Measurements from ENCODE around the gene UGT2B15. TPM values are rescaled to one million over a fixed set of nuclear protein-coding genes. Genes with fewer than 3 reads are reported as not detected.
"Not testable (repeated sequence)": the region's sequence is repeated elsewhere in the genome, so short reads cannot be mapped to it uniquely, and the experiment has no call there.

Gene UGT2B15
- total RNA-seq: not detected
- not detected for polyA plus RNA-seq

DNA sequence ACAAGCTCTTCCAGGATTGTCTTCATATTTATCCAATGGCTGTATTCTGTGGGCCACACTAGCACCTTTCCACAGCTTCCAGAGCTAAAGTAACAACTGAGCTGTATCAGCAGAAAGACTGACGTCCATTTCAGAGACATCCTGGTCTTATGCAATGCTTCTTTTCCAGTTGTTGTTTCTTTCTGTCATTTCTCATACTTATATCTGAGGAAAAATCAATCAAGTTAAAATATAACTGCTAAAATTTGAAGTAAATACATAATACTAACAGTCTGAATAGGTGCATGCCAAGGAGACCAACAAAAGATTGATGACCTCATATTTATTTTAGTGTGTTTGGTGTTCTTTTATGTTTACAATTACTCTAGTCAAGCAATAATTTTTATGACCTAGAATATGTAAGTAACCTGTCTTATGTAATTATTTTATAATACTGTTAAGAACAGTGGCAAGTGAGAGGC lies at the start of gene UGT2B15:
UGT2B15 (minus strand) TSS at position 174 of the 461 bp plus-strand sequence; CDS start at position 140, 34 bp downstream.
- H3K36me3 ChIP-seq (ENCODE audit: insufficient read depth, low read length); POLR2A ChIA-PET; CTCF ChIA-PET; DNase-seq; H3K4me3 ChIP-seq (ENCODE audit: low read length); H3K4me1 ChIP-seq (ENCODE audit: insufficient read depth, low read length); H3K4me3 Mint-ChIP-seq; H3K27ac Mint-ChIP-seq; H3K36me3 Mint-ChIP-seq; H3K4me1 Mint-ChIP-seq; H3K9me3 ChIP-seq (ENCODE audit: low read length); H3K27me3 Mint-ChIP-seq; H3K27ac ChIP-seq (ENCODE audit: low read depth, low read length); H3K27me3 ChIP-seq (ENCODE audit: insufficient read depth, low read length, poor library complexity, severe bottlenecking); H3K9me3 Mint-ChIP-seq: not testable (repeated sequence)

DNA sequence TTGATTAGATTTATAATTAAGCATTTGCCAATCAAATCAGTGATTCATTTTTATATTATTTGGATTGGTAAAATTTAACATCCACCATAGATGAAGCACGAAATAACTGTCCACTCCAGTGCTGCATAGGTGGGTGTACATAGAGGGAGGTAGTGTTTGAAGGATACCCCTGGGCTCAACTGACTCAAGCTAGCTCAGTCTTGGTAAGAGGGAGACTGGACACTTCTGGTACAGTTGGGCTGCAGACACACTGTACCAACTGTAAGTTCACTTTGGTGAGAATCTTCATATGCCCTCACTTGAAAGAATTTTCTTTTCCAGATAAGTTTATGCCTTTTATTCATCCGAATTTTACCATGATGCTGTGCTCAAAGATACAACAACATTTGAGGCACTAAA lies 48.6 kb upstream of the UGT2B15 start:
- no peak overlapping the region for H3K4me3 ChIP-seq (ENCODE audit: low read length)
- Mint-ChIP-seq H3K4me1 (no peaks in the 10 kb centered on the region), H3K27me3 (peaks cover 0 to 1% of the 10 kb centered on the region in 2 donors), H3K36me3 (no peaks in the 10 kb centered on the region), H3K9me3 (peaks cover 0 to 4% (median 0%) of the 10 kb centered on the region in 5 donors), H3K27ac (no peak overlapping the region), H3K4me3 (no peak overlapping the region)
- H3K27ac ChIP-seq (ENCODE audit: low read depth, low read length): no peak overlapping the region
- ChIA-PET CTCF (no interaction called here), POLR2A (no interaction called here)
- H3K36me3 ChIP-seq (ENCODE audit: insufficient read depth, low read length): no peaks in the 10 kb centered on the region
- H3K4me1 ChIP-seq (ENCODE audit: insufficient read depth, low read length): no peaks in the 10 kb centered on the region
- DNase-seq: no peak
- H3K27me3 ChIP-seq (ENCODE audit: insufficient read depth, low read length, poor library complexity, severe bottlenecking): no peaks in the 10 kb centered on the region
- H3K9me3 ChIP-seq (ENCODE audit: low read length): no peaks in the 10 kb centered on the region

GRCh38 chr4:68718447-68719074 lies 48.1 kb upstream of the UGT2B15 start:
- ChIA-PET POLR2A (no interaction called here), CTCF (no interaction called here)
- H3K36me3 ChIP-seq (ENCODE audit: insufficient read depth, low read length): no peaks in the 10 kb centered on the region
- no peak overlapping the region for H3K4me3 ChIP-seq (ENCODE audit: low read length)
- H3K4me1 ChIP-seq (ENCODE audit: insufficient read depth, low read length): no peaks in the 10 kb centered on the region
- no peaks in the 10 kb centered on the region for H3K36me3 Mint-ChIP-seq
- no peaks in the 10 kb centered on the region for H3K27me3 ChIP-seq (ENCODE audit: insufficient read depth, low read length, poor library complexity, severe bottlenecking)
- H3K4me1 Mint-ChIP-seq: no peaks in the 10 kb centered on the region
- no peak overlapping the region for H3K27ac Mint-ChIP-seq
- DNase-seq: no peak
- H3K9me3 ChIP-seq (ENCODE audit: low read length): no peaks in the 10 kb centered on the region
- H3K27me3 Mint-ChIP-seq: peaks cover 0 to 1% of the 10 kb centered on the region in 2 donors
- H3K9me3 Mint-ChIP-seq: peaks cover 0 to 4% (median 0%) of the 10 kb centered on the region in 5 donors
- H3K27ac ChIP-seq (ENCODE audit: low read depth, low read length): no peak overlapping the region
- no peak overlapping the region for H3K4me3 Mint-ChIP-seq

DNA sequence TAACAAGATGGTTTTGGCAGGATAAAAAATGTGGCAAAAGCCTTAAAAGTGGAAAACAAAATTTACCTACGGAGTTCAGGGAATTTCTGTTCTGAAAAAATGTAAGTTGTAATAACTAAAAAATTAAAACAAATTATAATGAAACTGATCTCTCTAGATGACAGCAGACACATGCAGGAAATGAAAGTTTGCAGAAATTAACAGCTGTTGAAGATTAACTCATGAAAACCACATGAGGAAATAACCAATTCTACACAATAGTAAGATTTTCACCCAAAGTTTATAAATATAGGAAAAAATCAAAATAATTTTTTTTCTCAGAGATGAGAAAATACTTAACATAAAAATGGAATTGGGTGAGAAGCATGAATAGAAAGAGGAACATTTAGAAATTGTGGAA lies 47.5 kb upstream of the UGT2B15 start:
- H3K4me3 ChIP-seq (ENCODE audit: low read length): no peak overlapping the region
- Mint-ChIP-seq H3K27ac (no peak overlapping the region), H3K4me3 (no peak overlapping the region), H3K4me1 (no peaks in the 10 kb centered on the region), H3K27me3 (peaks cover 0 to 1% of the 10 kb centered on the region in 2 donors), H3K36me3 (no peaks in the 10 kb centered on the region), H3K9me3 (peaks cover 0 to 4% (median 0%) of the 10 kb centered on the region in 5 donors)
- no peaks in the 10 kb centered on the region for H3K36me3 ChIP-seq (ENCODE audit: insufficient read depth, low read length)
- POLR2A ChIA-PET: no interaction called here
- no peaks in the 10 kb centered on the region for H3K27me3 ChIP-seq (ENCODE audit: insufficient read depth, low read length, poor library complexity, severe bottlenecking)
- CTCF ChIA-PET: no interaction called here
- no peak for DNase-seq
- no peaks in the 10 kb centered on the region for H3K9me3 ChIP-seq (ENCODE audit: low read length)
- no peak overlapping the region for H3K27ac ChIP-seq (ENCODE audit: low read depth, low read length)
- H3K4me1 ChIP-seq (ENCODE audit: insufficient read depth, low read length): no peaks in the 10 kb centered on the region

GRCh38 chr4:68714400-68714799 lies 43.9 kb upstream of the UGT2B15 start:
- no peak for DNase-seq
- Histone ChIP-seq H3K4me3 (ENCODE audit: low read length) (no peak overlapping the region), H3K9me3 (ENCODE audit: low read length) (no peaks in the 10 kb centered on the region), H3K36me3 (ENCODE audit: insufficient read depth, low read length) (no peaks in the 10 kb centered on the region), H3K4me1 (ENCODE audit: insufficient read depth, low read length) (no peaks in the 10 kb centered on the region), H3K27me3 (ENCODE audit: insufficient read depth, low read length, poor library complexity, severe bottlenecking) (no peaks in the 10 kb centered on the region), H3K27ac (ENCODE audit: low read depth, low read length) (no peak overlapping the region)
- Mint-ChIP-seq H3K4me1 (no peaks in the 10 kb centered on the region), H3K36me3 (no peaks in the 10 kb centered on the region), H3K27me3 (peaks cover 0 to 1% of the 10 kb centered on the region in 2 donors), H3K4me3 (no peak overlapping the region), H3K27ac (no peak overlapping the region), H3K9me3 (no peaks in the 10 kb centered on the region)
- ChIA-PET CTCF (no interaction called here), POLR2A (no interaction called here)

GRCh38 chr4:68712207-68712606 lies 41.8 kb upstream of the UGT2B15 start:
- H3K4me1 Mint-ChIP-seq: no peaks in the 10 kb centered on the region
- no peak for DNase-seq
- no peaks in the 10 kb centered on the region for H3K36me3 ChIP-seq (ENCODE audit: insufficient read depth, low read length)
- H3K4me3 ChIP-seq (ENCODE audit: low read length): no peak overlapping the region
- H3K27me3 ChIP-seq (ENCODE audit: insufficient read depth, low read length, poor library complexity, severe bottlenecking): no peaks in the 10 kb centered on the region
- no peak overlapping the region for H3K27ac ChIP-seq (ENCODE audit: low read depth, low read length)
- no peak overlapping the region for H3K4me3 Mint-ChIP-seq
- no peak overlapping the region for H3K27ac Mint-ChIP-seq
- H3K27me3 Mint-ChIP-seq: no peaks in the 10 kb centered on the region
- POLR2A ChIA-PET: no interaction called here
- H3K9me3 Mint-ChIP-seq: no peaks in the 10 kb centered on the region
- no peaks in the 10 kb centered on the region for H3K9me3 ChIP-seq (ENCODE audit: low read length)
- H3K36me3 Mint-ChIP-seq: no peaks in the 10 kb centered on the region
- CTCF ChIA-PET: no interaction called here
- H3K4me1 ChIP-seq (ENCODE audit: insufficient read depth, low read length): no peaks in the 10 kb centered on the region

DNA sequence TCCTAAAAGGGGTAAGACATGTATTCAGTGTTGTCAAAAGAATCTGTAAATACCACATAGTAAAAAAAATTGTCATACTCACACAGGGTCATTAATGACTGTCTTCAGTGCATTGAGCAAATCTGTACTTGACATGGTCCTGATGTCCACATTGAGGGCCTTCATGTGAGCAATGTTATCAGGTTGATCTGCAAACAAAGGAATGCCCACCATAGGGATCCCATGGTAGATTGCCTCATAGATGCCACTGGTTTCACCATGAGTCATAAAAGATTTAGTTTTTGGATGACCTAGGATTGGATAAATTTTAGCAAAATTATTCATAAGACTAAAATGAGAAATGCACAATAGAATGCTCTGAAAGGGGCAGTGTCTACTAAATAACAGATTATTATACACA lies 38.1 kb upstream of the UGT2B15 start:
- Mint-ChIP-seq H3K27ac (no peak overlapping the region), H3K4me1 (no peaks in the 10 kb centered on the region), H3K36me3 (no peaks in the 10 kb centered on the region), H3K9me3 (peaks cover 0 to 1% (median 0%) of the 10 kb centered on the region in 5 donors), H3K4me3 (no peak overlapping the region), H3K27me3 (no peaks in the 10 kb centered on the region)
- no peak for DNase-seq
- H3K27ac ChIP-seq (ENCODE audit: low read depth, low read length): no peak overlapping the region
- H3K36me3 ChIP-seq (ENCODE audit: insufficient read depth, low read length): no peaks in the 10 kb centered on the region
- no peaks in the 10 kb centered on the region for H3K4me1 ChIP-seq (ENCODE audit: insufficient read depth, low read length)
- no peaks in the 10 kb centered on the region for H3K27me3 ChIP-seq (ENCODE audit: insufficient read depth, low read length, poor library complexity, severe bottlenecking)
- POLR2A ChIA-PET: no interaction called here
- CTCF ChIA-PET: no interaction called here
- no peaks in the 10 kb centered on the region for H3K9me3 ChIP-seq (ENCODE audit: low read length)
- no peak overlapping the region for H3K4me3 ChIP-seq (ENCODE audit: low read length)

- CTCF ChIA-PET; H3K27me3 Mint-ChIP-seq; H3K4me3 ChIP-seq (ENCODE audit: low read length); H3K4me1 ChIP-seq (ENCODE audit: insufficient read depth, low read length); DNase-seq; H3K9me3 Mint-ChIP-seq; H3K4me3 Mint-ChIP-seq; POLR2A ChIA-PET; H3K27me3 ChIP-seq (ENCODE audit: insufficient read depth, low read length, poor library complexity, severe bottlenecking); H3K27ac Mint-ChIP-seq; H3K36me3 ChIP-seq (ENCODE audit: insufficient read depth, low read length); H3K27ac ChIP-seq (ENCODE audit: low read depth, low read length); H3K36me3 Mint-ChIP-seq; H3K9me3 ChIP-seq (ENCODE audit: low read length); H3K4me1 Mint-ChIP-seq: not testable (repeated sequence)
These were observed 32.7 kb upstream of the UGT2B15 start for GRCh38 chr4:68703168-68703567.

- H3K9me3 Mint-ChIP-seq: no peaks in the 10 kb centered on the region
- Histone ChIP-seq H3K9me3 (ENCODE audit: low read length) (no peaks in the 10 kb centered on the region), H3K27me3 (ENCODE audit: insufficient read depth, low read length, poor library complexity, severe bottlenecking) (no peaks in the 10 kb centered on the region), H3K4me3 (ENCODE audit: low read length) (no peak overlapping the region), H3K36me3 (ENCODE audit: insufficient read depth, low read length) (no peaks in the 10 kb centered on the region), H3K4me1 (ENCODE audit: insufficient read depth, low read length) (no peaks in the 10 kb centered on the region), H3K27ac (ENCODE audit: low read depth, low read length) (no peak overlapping the region)
- H3K36me3 Mint-ChIP-seq: no peaks in the 10 kb centered on the region
- no peaks in the 10 kb centered on the region for H3K27me3 Mint-ChIP-seq
- ChIA-PET POLR2A (no interaction called here), CTCF (no interaction called here)
- no peak overlapping the region for H3K4me3 Mint-ChIP-seq
- DNase-seq: no peak
- no peak overlapping the region for H3K27ac Mint-ChIP-seq
- no peaks in the 10 kb centered on the region for H3K4me1 Mint-ChIP-seq
These were observed 29.7 kb upstream of the UGT2B15 start for GRCh38 chr4:68700152-68700551.

Data from CD8-positive, alpha-beta memory T cell (primary cell).